NCI-H2196 (cell line): ENCODE results near the gene OR4K1.
"Not testable (repeated sequence)": the region's sequence is repeated elsewhere in the genome, so short reads cannot be mapped to it uniquely, and the experiment has no call there.

Experiments used
- DNase-seq: peaks from one replicate; lab custom pipeline; 2025; ENCODE audit not compliant: unreplicated experiment; lab: John Stamatoyannopoulos, UW

OR4K1 gene

GRCh38 chr14:19930617-19931016, at the start of gene OR4K1:
Gene OR4K1 (plus strand): TSS chr14:19930917. CDS start chr14:19935667, 4,750 bp downstream.
- no peak for DNase-seq

- no peak for DNase-seq
Measured at GRCh38 chr14:19895282-19895681, 35.4 kb upstream of the OR4K1 start.

GRCh38 chr14:19900999-19901398, 29.7 kb upstream of the OR4K1 start:
- no peak for DNase-seq

GRCh38 chr14:19902409-19902808, 28.3 kb upstream of the OR4K1 start:
- no peak for DNase-seq

GRCh38 chr14:19906665-19907064, 24.1 kb upstream of the OR4K1 start:
- DNase-seq, result no peak

- no peak for DNase-seq
Measured at GRCh38 chr14:19911114-19911513, 19.6 kb upstream of the OR4K1 start.

- DNase-seq, result no peak
Measured at GRCh38 chr14:19917243-19917642, 13.5 kb upstream of the OR4K1 start.

- no peak for DNase-seq
Measured at GRCh38 chr14:19917955-19918518, 12.7 kb upstream of the OR4K1 start.

GRCh38 chr14:19918553-19919264, 12.0 kb upstream of the OR4K1 start:
- DNase-seq, result no peak

- DNase-seq, result no peak
Measured at GRCh38 chr14:19920021-19920657, 10.6 kb upstream of the OR4K1 start, which contains the start of gene OR4K5. Gene OR4K5 (plus strand): TSS chr14:19920607. CDS start chr14:19920607, 0 bp downstream.

- no peak for DNase-seq
Measured at GRCh38 chr14:19941668-19942067, 11.0 kb downstream of the OR4K1 start.

- DNase-seq, result no peak
Measured at GRCh38 chr14:19947413-19948090, 16.8 kb downstream of the OR4K1 start.

- no peak for DNase-seq
Measured at GRCh38 chr14:19949218-19949617, 18.5 kb downstream of the OR4K1 start.

GRCh38 chr14:19969735-19970134, 39.0 kb downstream of the OR4K1 start:
- DNase-seq, result not testable (repeated sequence)

GRCh38 chr14:19974844-19975243, 44.1 kb downstream of the OR4K1 start:
- no peak for DNase-seq

GRCh38 chr14:19975291-19975690, 44.6 kb downstream of the OR4K1 start, which contains the start of gene OR4K15:
Gene OR4K15 (plus strand): TSS chr14:19975591. CDS start chr14:19975591, 0 bp downstream.
- no peak for DNase-seq
